DMS 273 (cell line): ENCODE measurements around the gene C3AR1.
"Not testable (repeated sequence)": the region's sequence is repeated elsewhere in the genome, so short reads cannot be mapped to it uniquely, and the experiment has no call there.

Source experiments
- DNase-seq: peaks from one replicate; lab custom pipeline; 2025; ENCODE audit not compliant: unreplicated experiment; lab: John Stamatoyannopoulos, UW

Gene C3AR1

DNA sequence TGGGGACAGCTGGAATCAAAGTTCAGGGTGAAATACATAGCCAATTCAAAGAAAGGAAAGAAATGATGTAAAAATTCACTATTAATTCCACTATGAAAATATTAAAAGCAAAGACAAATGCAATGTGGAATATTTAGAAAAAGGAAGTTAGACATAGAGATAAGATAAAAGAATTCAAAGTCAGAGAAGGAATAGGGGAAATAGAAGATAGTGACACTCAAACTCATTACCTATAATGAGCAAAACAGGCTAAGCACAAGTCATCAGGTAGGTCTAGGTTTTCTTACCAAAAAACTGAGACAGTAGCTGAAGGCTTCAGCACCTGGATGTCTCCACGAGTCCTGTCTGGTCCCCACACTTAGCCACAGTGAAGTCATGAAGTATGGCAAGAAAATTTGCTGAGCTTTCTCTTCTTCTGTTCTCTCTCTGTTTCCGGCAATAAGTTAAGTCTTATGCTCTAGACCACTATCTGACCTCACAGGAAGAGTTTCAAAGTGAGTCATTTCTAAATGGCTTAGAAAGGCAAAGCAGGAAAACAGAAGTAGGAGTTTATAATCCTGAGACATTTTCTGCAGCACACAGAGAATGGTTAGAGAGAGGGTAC is at the start of gene C3AR1:
TSS of gene C3AR1 (minus strand) at position 369 of the 604 bp plus-strand sequence. CDS start 6,174 bp downstream, outside the sequence.
- no peak for DNase-seq

DNA sequence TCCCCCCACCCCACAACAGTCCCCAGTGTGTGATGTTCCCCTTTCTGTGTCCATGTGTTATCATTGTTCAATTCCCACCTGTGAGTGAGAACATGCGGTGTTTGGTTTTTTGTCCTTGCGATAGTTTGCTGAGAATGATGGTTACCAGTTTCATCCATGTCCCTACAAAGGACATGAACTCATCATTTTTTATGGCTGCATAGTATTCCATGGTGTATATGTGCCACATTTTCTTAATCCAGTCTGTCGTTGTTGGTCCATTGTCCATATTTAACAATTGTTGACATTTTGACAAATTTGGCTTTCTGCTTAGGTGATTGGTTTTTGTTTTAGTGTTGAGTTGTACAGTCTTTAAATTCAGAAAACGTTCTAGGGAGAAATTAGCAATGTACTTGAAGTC is 47.0 kb upstream of the C3AR1 start:
- DNase-seq, result not testable (repeated sequence)

DNA sequence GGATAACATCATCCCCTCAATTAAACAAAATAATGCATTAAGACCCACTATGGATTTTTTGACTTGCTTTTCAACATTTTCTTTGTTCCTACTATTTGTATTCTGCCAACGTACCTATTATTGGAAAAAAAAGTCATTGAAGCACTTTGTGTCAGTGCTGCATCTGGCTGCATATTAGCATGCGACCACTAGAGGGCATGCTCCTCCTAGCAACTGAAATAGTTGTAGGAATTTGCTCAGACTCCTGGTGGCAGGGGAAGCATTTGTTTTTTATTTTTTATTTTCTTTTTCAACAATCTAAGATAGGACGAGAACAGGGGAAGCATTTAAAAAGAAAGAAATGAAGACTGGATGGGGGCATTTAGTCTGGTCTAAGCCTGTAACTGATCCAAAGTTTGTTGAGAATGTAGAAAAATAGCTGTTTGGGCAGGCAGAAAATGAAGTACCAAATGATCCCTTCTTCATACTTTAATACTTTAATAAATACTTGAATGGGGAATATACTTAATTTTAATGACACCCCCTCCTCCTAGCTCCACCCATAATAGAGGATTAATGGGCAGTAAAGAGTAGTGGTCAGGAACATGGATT is 42.7 kb upstream of the C3AR1 start:
- DNase-seq, result peak; percentile 76

DNA sequence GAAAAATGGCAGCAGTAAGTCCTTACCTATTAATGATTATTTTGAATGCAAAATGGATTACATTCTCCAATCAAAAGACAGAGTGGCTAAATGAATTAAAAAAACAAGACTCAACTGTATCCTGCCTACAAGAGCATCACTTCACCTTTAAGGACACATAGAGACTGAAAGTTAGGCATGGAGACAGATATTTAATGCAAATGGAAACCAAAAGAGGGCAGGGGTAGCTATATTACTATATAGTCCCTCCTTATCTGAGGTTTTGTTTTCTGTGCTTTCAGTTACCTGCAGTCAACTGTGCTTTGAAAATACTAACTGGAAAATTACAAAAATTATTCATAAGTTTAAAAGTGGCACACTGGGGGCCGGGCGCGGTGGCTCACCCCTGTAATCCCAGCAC is 33.1 kb upstream of the C3AR1 start:
- DNase-seq, result no peak

DNA sequence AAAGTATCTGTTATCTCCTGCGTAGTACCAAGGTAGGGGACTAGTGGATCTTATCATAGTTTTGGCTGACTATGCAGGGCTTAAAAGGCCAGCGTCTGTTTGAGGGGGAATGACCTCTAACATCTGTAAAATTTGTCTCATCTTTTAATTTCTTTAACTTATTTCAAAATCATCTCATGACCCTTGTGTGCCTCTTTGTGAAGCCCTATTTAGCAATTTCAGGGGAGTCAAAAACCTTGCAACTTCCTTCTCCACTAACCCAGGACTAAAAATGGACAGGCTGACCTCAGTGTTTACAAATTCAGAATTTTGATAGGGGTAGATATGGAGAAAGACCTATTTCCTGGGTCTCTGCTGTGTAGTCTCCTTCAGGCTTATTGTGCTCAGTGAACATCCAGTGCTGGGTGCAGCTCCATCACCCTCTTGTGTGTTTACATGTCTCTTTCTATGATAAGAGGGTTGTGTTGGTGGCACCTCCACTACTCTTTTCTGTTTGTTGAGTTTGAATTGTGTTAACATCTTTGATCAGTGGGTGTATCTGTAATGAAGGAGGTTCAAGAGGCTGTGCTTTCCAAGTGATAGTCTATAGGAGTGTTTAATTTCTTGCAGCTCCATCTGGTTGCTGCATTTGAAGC is 30.2 kb upstream of the C3AR1 start:
- no peak for DNase-seq

DNA sequence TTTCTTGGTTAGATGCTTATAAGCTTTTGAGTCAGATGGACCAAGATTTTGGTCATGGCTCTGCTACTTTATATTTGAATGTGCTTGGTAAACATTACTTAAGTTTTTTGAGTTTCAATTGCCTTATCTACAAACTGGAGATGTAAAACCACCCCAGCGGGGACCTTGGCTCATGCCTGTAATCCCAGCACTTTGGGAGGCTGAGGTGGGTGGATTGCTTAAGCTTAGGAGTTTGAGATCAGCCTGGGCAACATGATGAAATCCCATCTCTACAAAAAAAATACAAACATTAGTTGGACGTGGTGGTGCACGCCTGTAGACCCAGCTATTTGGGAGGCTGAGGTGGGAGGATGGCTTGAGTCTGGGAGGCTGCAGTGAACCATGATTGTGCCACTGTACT is 27.1 kb upstream of the C3AR1 start:
- no peak for DNase-seq

DNA sequence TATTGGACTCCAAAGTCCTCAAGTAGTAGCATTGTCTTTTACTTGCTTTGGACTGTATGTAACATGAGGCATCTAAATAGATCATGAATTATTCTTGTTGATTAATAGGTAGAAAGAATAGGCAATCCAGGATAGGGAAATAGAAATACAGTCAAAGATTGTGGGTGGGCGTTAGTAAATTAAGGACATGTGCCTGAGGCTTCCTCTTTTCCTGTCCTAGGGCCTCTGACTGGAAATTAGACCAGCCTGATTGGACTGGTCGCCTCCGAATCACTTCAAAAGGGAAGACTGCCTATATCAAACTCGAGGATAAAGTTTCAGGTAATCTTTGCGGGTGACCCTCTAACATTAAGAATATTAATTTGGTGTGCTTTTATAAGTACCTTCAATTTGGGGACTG is 23.6 kb upstream of the C3AR1 start:
- DNase-seq, result no peak

DNA sequence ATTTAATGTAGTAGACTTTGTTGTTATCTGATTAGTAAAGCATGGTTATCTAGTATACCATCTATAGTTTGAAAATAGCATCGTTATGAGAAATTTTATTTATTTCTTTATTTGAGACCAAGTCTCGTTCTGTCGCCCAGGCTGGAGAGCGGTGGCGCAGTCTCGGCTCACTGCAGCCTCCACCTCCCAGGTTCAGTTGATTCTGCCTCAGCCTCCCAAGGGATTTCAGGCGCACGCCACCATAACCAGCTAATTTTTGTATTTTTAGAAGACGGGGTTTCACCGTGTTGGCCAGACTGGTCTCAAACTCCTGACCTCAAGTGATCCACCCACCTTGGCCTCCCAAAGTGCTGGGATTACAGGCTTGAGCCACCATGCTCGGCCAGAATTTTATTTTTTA is 23.1 kb upstream of the C3AR1 start:
- not testable (repeated sequence) for DNase-seq

DNA sequence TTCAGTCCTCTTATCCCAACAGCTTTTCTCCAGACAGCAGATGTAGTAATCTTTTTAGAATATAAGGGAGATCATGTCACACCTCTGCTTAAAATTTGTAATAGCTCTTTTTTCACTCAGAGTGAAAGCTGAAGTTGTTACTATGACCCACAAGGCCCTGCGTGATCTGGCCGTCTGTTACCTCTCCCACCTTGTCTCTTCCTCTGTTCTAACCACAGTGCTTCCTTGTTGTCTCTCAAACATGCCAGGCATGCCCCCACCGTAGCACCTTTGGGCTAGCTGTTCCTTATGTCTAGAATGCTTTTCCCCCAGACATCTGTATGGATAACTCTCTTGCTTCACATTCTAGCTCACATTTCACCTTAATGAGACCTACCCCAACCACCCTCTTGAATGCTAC is 22.4 kb upstream of the C3AR1 start:
- DNase-seq, result no peak

DNA sequence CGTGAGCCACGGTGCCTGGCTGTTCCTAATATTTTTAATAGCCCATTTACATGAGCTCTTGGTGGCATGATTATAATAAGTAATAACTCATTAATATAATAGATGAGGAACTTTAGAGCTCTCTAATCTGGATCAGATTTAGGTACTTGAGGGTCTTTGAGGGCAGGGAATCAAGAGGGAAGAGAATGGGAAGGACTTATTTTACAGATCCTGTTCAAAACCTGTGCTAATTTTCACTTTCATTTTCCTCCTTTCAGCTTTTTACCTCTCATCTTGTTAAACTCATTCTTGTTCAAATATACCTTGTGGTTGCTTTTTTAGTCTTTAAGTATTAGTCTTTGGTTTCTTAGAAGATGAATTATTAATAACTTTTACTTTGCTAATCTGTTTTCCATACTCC is 21.5 kb upstream of the C3AR1 start:
- no peak for DNase-seq

DNA sequence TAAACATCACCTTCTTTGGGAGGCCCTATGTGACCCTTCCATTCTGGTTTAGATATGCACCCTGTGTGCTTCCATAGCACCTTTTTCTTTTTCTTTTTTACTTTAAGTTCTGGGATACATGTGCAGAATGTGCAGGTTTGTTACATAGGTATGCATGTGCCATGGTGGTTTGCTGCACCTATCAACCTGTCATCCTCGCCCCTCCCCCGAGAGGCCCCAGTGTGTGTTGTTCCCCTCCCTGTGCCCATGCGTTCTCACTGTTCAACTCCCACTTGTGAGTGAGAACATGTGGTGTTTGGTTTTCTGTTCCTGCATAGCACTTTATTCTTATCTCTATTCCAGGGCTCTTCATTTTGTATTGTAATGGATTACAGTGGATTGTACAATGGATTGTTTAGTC is 18.2 kb upstream of the C3AR1 start:
- DNase-seq, result not testable (repeated sequence)

DNA sequence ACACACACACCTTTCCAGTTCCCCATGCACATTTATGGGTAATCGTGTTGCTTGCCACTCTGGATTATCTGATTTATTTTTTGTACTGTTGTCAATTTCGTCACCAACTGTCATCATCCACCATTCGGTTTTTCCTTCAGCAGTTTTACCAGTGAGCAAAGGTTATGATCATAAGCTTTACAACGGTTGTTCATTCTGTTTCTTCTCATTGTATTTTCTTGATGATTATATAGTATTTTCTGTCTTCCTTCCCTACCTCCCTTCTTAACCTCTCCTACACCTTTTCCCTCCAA is 16.6 kb upstream of the C3AR1 start:
- DNase-seq, result no peak

DNA sequence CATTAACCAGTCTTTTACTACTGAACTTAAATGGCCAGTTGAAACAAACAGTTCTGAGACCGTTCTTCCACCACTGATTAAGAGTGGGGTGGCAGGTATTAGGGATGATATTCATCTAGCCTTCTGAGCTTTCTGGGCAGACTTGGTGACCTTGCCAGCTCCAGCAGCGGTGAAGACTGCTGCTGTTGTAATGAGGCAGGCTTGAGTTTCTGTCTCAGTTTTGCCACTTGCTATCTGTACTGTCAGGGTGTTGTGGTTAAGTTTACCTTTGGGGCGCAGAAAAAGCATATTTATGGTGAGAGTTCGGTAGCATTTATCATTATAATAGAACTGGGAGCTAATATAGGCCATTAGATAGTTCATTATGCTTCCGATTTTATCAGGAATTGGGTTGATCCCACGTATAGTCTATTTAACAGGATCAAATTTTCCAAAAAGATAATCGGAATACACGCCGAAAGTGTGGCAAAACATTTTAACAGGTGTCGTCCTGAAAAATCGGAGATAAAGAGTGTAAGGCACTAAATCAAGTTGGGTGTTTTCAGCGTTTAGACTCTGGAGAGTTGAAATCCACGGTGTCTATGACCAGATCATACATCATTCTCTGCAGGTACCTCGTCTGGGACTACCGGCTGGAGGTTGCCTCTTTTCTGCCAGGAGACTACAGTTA is 15.2 kb upstream of the C3AR1 start:
- peak; percentile 30 for DNase-seq

DNA sequence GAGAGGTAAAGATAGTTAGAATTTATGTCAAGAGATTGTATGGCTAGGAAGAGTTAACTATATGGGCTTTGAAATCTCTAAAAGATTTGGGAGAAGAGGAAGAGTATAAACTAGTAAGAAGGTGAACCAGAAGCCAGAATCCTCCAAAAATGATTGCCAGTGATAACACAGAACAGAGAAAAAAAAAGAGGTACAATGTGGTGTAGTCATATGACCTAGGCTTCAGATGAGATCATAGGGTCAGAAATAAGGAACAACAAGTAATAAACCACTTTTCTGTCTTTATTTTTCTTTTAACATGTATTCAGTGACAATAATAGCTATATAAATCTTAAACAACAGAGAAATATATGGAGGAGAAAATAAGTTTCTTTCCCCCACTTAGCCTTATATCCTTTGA is 14.0 kb upstream of the C3AR1 start:
- DNase-seq, result no peak

DNA sequence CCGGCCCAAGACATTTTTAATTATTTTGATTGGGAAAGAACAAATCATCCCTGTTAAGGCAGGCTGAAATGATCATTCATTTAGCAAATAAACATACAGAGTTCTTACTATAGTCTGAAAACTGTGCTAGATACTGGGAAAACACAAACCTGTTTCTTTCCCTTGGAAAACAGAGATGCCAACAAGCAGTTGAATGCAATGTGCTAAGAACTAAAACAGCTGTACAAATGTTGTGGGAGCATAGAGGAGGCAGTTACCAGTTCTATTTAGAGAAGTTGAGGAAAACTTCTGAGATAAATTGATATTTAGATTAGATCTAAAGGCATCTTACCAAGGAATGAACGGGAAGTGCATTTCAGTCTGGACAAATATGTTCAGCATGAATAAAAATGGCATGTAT is 12.8 kb upstream of the C3AR1 start:
- DNase-seq, result no peak

DNA sequence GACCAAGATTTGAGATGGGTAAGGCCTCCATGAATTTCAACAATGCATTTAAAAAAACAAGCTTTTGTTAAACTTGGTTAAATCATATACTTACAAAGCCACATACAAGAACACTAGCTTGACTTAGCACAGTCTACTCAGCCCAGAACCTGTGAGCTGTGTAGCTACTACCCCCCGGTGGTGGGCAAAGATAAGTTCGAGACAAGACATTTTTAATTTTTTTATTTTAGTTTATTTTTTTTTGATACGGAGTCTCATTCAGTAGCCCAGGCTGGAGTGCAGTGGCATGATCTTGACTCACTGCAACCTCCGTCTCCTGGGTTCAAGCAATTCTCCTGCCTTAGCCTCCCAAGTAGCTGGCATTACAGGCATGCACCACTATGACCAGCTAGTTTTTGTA is 12.2 kb upstream of the C3AR1 start:
- DNase-seq, result peak; percentile 63

DNA sequence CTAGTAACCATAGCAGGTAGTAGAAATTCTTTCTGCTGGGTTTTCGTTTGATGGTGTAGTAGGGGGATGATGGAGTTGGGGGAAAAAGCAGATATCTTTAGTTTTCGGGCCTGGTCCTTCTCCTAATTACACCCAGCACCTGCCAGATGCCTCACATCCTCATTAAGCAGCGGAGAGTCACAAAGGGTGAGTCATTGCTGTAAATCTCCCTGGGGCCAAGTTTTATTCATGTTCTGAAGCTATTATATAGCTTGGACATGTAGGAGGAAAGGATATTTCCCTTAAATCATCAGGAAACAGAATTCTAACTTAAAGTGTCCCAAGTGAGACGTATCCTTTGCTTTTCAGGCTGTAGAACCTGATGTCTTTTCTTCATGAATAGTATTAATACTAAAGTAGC is 11.0 kb upstream of the C3AR1 start:
- DNase-seq, result peak; percentile 41

DNA sequence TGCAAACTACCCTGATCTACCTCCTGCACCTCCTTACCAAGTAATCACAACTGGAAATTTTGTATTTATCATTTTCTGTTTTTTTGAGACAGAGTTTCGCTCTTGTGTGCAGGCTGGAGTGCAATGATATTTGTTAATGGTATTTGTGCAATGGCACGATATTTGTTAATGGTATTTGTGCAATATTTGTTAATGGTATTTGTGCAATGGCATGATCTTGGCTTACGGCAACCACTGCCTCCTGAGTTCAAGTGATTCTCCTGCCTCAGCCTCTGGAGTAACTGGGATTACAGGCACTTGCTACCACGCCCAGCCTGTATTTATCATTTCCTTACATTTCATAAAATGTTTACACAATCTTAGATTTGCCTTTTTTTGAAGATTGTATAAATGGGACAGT is 10.2 kb upstream of the C3AR1 start:
- no peak for DNase-seq

DNA sequence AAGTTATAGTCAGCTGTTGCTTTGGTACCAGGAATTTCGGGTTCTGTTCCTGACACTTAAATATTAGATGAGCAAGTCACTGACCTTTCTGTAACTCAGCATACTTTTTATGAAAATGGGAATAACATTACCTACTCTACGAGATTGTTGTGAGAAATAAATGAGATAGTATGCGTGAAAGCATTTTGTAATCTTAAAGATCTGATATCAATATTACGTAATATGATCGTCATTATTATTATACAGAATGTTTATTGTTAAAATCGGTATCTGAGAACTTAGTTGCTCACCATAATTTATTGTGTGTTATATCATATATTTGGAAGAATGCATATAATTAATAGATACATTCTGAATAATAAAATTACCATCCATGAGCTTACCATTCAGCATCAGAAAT is 9.8 kb upstream of the C3AR1 start:
- no peak for DNase-seq

DNA sequence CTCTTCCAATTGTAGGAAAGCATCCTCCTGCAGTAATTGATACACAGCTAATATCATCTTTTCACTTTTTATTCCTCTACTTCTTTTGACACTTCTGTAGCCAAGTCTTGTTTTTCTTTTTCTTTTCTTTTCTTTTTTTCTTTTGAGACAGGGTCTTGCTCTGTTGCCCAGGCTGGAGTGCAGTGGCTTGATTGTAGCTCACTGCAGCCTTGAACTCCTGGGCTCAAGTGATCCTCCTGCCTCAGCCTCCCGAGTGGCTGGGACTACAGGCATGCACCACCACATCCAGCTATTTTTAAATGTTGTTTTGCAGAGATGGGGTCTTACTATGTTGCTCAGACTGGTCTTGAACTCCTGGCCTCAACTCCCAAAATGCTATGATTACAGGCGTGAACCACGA is 5.7 kb upstream of the C3AR1 start:
- not testable (repeated sequence) for DNase-seq

DNA sequence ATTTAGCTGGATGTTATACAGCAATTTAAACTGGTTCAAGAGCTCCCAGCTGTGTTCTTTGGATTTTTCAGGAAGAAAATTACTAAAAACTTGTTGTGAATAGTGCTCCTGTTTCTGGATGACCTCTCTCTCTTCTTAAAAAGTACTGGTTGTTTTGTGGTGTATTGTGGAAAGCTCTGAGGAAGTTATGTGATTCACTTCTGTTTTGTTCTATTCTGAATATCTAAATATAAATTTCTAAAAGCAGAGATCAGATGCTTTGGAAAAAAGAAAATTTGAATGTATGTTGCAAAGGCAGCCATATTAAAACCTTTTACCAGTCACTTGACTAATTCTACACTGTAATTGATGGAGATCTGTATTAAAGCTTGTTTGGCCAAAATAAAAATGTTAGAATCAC is 3.4 kb upstream of the C3AR1 start:
- no peak for DNase-seq

DNA sequence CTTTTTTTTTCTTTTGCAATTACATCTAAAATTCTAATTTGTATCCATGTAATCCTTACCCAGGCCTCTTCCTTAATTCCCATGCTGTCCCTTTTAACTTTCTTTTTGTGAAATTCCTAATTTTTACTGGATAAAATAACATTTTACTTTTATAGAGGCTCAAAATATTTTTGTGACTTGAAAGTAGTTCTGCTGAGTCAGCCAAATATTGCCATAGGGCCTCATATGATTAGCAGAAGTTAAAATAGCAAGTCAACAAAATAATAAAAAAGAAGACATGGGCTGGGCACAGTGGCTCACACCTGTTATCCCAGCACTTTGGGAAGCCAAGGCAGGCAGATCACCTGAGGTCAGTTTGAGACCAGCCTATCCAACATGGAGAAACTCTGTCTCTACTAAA is 2.0 kb downstream of the C3AR1 start:
- DNase-seq, result no peak
